Fibroblast of lung (primary cell): ENCODE data around the gene COP1.

Experiments
- EZH2 ChIP-seq: IDR thresholded peaks from 2 replicates; pipeline ENCODE4 v1.5.1; 2012; ENCODE audit warnings: low read length, control low read depth, mild to moderate bottlenecking; ENCODE audit errors: missing control alignments
- TF ChIP-seq, protein P1 (sequence below), 2 donors: IDR thresholded peaks in 1 of 2; conservative IDR thresholded peaks in 1 of 2; 1 replicate in 1 of 2; 2 replicates in 1 of 2; pipeline ENCODE4 v1.5.1; 2011 to 2012; ENCODE audit warnings: low read length in 2 of 2, control low read depth in 1 of 2, inconsistent platforms in 1 of 2, low read depth in 1 of 2, mild to moderate bottlenecking in 1 of 2

DNA sequence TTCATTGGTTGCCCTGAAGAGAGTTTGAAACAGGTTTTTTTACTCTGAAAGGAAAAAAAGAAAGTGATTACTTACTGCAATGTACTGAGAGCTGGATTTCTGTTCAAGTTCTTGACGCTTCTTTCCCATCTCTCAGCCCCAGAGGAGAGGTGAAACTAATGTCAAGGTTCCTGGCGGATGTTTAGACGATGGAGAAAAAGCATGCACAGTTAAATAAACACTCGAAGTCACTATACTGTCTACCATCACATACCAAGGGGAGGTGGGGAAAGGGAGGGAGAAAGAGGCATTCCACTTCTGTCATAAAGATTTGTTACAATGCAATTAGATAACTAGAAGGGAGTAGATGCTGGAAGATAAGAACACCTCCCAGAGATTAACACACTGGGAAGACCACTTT is 286.7 kb downstream of the COP1 start:
- no peak for TF ChIP-seq EZH2
- TF ChIP-seq, protein P1, sequence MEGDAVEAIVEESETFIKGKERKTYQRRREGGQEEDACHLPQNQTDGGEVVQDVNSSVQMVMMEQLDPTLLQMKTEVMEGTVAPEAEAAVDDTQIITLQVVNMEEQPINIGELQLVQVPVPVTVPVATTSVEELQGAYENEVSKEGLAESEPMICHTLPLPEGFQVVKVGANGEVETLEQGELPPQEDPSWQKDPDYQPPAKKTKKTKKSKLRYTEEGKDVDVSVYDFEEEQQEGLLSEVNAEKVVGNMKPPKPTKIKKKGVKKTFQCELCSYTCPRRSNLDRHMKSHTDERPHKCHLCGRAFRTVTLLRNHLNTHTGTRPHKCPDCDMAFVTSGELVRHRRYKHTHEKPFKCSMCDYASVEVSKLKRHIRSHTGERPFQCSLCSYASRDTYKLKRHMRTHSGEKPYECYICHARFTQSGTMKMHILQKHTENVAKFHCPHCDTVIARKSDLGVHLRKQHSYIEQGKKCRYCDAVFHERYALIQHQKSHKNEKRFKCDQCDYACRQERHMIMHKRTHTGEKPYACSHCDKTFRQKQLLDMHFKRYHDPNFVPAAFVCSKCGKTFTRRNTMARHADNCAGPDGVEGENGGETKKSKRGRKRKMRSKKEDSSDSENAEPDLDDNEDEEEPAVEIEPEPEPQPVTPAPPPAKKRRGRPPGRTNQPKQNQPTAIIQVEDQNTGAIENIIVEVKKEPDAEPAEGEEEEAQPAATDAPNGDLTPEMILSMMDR (conservative IDR thresholded peaks at IDR 0.05 in 1 of 2, IDR thresholded peaks at IDR 0.05 in 1 of 2; ENCODE audit: low read depth in 1 of 2, low read length in 2 of 2), result no peak
